Uterus (tissue), 2 donors: Measurements from ENCODE around the gene THAP3.

Experiments used
- POLR2A ChIP-seq, 2 donors: fragments of 450-650 bp; IDR thresholded peaks; one replicate each; pipeline ENCODE4 v1.6.1; 2016; ENCODE audit warnings: antibody characterized with exemption in 2 of 2, mild to moderate bottlenecking in 1 of 2, moderate library complexity in 1 of 2
- TF ChIP-seq, protein P1 (sequence below), 4 experiments: fragments of 200-600 bp in 2 of 4; fragments of 450-650 bp in 2 of 4; sonication (generic) in 2 of 4; IDR thresholded peaks; one replicate each; pipeline ENCODE4 v1.5.1; 2016 to 2019; ENCODE audit warnings: antibody characterized with exemption in 4 of 4, mild to moderate bottlenecking in 2 of 4, moderate library complexity in 1 of 4

DNA sequence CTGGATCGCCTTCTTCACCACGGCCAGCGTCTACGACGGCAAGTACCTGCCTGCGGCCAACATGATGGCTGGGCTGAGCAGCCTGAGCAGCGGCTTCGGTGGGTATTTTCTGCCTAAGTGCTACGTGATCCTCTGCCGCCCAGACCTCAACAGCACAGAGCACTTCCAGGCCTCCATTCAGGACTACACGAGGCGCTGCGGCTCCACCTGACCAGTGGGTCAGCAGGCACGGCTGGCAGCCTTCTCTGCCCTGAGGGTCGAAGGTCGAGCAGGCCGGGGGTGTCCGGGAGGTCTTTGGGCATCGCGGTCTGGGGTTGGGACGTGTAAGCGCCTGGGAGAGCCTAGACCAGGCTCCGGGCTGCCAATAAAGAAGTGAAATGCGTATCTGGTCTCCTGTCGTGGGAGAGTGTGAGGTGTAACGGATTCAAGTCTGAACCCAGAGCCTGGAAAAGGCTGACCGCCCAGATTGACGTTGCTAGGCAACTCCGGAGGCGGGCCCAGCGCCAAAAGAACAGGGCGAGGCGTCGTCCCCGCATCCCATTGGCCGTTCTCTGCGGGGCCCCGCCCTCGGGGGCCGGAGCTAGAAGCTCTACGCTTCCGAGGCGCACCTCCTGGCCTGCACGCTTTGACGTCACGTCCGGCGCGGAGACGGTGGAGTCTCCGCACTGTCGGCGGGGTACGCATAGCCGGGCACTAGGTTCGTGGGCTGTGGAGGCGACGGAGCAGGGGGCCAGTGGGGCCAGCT, 45.1 kb upstream of the THAP3 start, which contains the start of gene ZBTB48:
- TF ChIP-seq POLR2A (IDR thresholded peaks at IDR 0.05), result peak; percentile 95 to 96
- TF ChIP-seq, protein P1, sequence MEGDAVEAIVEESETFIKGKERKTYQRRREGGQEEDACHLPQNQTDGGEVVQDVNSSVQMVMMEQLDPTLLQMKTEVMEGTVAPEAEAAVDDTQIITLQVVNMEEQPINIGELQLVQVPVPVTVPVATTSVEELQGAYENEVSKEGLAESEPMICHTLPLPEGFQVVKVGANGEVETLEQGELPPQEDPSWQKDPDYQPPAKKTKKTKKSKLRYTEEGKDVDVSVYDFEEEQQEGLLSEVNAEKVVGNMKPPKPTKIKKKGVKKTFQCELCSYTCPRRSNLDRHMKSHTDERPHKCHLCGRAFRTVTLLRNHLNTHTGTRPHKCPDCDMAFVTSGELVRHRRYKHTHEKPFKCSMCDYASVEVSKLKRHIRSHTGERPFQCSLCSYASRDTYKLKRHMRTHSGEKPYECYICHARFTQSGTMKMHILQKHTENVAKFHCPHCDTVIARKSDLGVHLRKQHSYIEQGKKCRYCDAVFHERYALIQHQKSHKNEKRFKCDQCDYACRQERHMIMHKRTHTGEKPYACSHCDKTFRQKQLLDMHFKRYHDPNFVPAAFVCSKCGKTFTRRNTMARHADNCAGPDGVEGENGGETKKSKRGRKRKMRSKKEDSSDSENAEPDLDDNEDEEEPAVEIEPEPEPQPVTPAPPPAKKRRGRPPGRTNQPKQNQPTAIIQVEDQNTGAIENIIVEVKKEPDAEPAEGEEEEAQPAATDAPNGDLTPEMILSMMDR (IDR thresholded peaks at IDR 0.05), result peak in 1 of 4 experiments; percentile 12
